H9 (cell line): ENCODE data around the gene FAM193A. TPM values are rescaled to one million over a fixed set of nuclear protein-coding genes. Genes with fewer than 3 reads are reported as not detected.

Source experiments
- DNase-seq: peaks from one replicate; pipeline ENCODE4 v3.0.0-alpha.2; 2017
- H2AFZ ChIP-seq: one replicate; pipeline ENCODE4 v1.6.1; 2013; ENCODE audit warnings: mild to moderate bottlenecking, low read length, control low read depth, moderate library complexity
- H2AK5ac ChIP-seq: 2 replicates; pipeline ENCODE4 v1.6.1; 2013; ENCODE audit warnings: low read length, control low read depth, mixed read lengths; ENCODE audit not compliant: insufficient read length
- H2BK120ac ChIP-seq: one replicate; pipeline ENCODE4 v1.6.1; 2013; ENCODE audit warnings: low read depth, mild to moderate bottlenecking, low read length, control low read depth, inconsistent platforms; ENCODE audit not compliant: poor library complexity, severe bottlenecking
- H2BK12ac ChIP-seq: 2 replicates; pipeline ENCODE4 v1.6.1; 2013; ENCODE audit warnings: low read length, control low read depth, mixed read lengths, low read depth; ENCODE audit not compliant: insufficient read length
- H2BK15ac ChIP-seq: 2 replicates; pipeline ENCODE4 v1.6.1; 2013; ENCODE audit warnings: low read depth, low read length, control low read depth
- H2BK20ac ChIP-seq: one replicate; pipeline ENCODE4 v1.6.1; 2013; ENCODE audit warnings: low read depth, mild to moderate bottlenecking, low read length, control low read depth, inconsistent platforms; ENCODE audit not compliant: poor library complexity, severe bottlenecking
- H2BK5ac ChIP-seq: 2 replicates; pipeline ENCODE4 v1.6.1; 2013; ENCODE audit warnings: low read length, control low read depth, mixed read lengths; ENCODE audit not compliant: insufficient read length
- H3K14ac ChIP-seq: 2 replicates; pipeline ENCODE4 v1.6.1; 2013; ENCODE audit warnings: low read length, control low read depth; ENCODE audit not compliant: insufficient read depth
- H3K18ac ChIP-seq: 2 replicates; pipeline ENCODE4 v1.6.1; 2013; ENCODE audit warnings: low read depth, mild to moderate bottlenecking, mixed read lengths, low read length, control low read depth; ENCODE audit not compliant: insufficient read length
- H3K23ac ChIP-seq: 2 replicates; pipeline ENCODE4 v1.6.1; 2013; ENCODE audit warnings: low read length, control low read depth, mixed read lengths, low read depth; ENCODE audit not compliant: insufficient read length
- H3K23me2 ChIP-seq: 2 replicates; pipeline ENCODE4 v1.6.1; 2013; ENCODE audit warnings: low read depth, mild to moderate bottlenecking, mixed read lengths, low read length, control low read depth; ENCODE audit not compliant: insufficient read length, poor library complexity, severe bottlenecking
- H3K27ac ChIP-seq: 2 replicates; pipeline ENCODE4 v1.5.1; 2013; ENCODE audit warnings: low read length, control low read depth, mixed read lengths, low read depth; ENCODE audit not compliant: insufficient read length
- H3K27me3 ChIP-seq: 2 replicates; pipeline ENCODE4 v1.6.1; 2013; ENCODE audit warnings: low read length, control low read depth, inconsistent platforms; ENCODE audit not compliant: insufficient read depth
- H3K4ac ChIP-seq: 2 replicates; pipeline ENCODE4 v1.6.1; 2013; ENCODE audit warnings: low read depth, mild to moderate bottlenecking, control low read depth, inconsistent platforms, low read length, moderate library complexity
- H3K4me1 ChIP-seq: 2 replicates; pipeline ENCODE4 v1.6.1; 2013; ENCODE audit warnings: low read length, control low read depth, inconsistent platforms; ENCODE audit not compliant: insufficient read depth
- H3K4me2 ChIP-seq: 2 replicates; pipeline ENCODE4 v1.6.1; 2013; ENCODE audit warnings: low read length, control low read depth, mixed read lengths; ENCODE audit not compliant: insufficient read length, insufficient read depth
- H3K56ac ChIP-seq: 2 replicates; pipeline ENCODE4 v1.6.1; 2013; ENCODE audit warnings: low read depth, mild to moderate bottlenecking, mixed read lengths, low read length, control low read depth; ENCODE audit not compliant: insufficient read length
- H3K79me1 ChIP-seq: 2 replicates; pipeline ENCODE4 v1.6.1; 2013; ENCODE audit warnings: low read depth, mild to moderate bottlenecking, moderate library complexity, low read length, control low read depth, inconsistent platforms; ENCODE audit not compliant: insufficient read depth, poor library complexity, severe bottlenecking
- H3K79me2 ChIP-seq: 2 replicates; pipeline ENCODE4 v1.6.1; 2013; ENCODE audit warnings: low read length, control low read depth, inconsistent platforms; ENCODE audit not compliant: insufficient read depth
- H3K9ac ChIP-seq: 2 replicates; pipeline ENCODE4 v1.6.1; 2013; ENCODE audit warnings: low read length, control low read depth, mixed read lengths; ENCODE audit not compliant: insufficient read length; ENCODE audit errors: extremely low read depth
- H3K9me3 ChIP-seq: one replicate; pipeline ENCODE4 v1.6.1; 2013; ENCODE audit warnings: low read depth, low read length, inconsistent platforms; ENCODE audit not compliant: control insufficient read depth
- H3T11ph ChIP-seq: one replicate; pipeline ENCODE4 v1.6.1; 2013; ENCODE audit warnings: mild to moderate bottlenecking, low read length, control low read depth, inconsistent platforms
- H4K20me1 ChIP-seq: one replicate; pipeline ENCODE4 v1.6.1; 2013; ENCODE audit not compliant: control insufficient read depth, insufficient read length, insufficient read depth
- H4K5ac ChIP-seq: 2 replicates; pipeline ENCODE4 v1.6.1; 2013; ENCODE audit warnings: low read depth, mild to moderate bottlenecking, mixed read lengths, low read length, control low read depth; ENCODE audit not compliant: insufficient read length
- H4K8ac ChIP-seq: replicated peaks from 2 replicates; pipeline ENCODE4 v1.6.1; 2013; ENCODE audit warnings: low read length, control low read depth, mixed read lengths, low read depth; ENCODE audit not compliant: insufficient read length
- H4K91ac ChIP-seq: 2 replicates; pipeline ENCODE4 v1.6.1; 2013; ENCODE audit warnings: low read depth, mild to moderate bottlenecking, moderate library complexity, mixed read lengths, low read length, control low read depth; ENCODE audit not compliant: insufficient read length
- H3K27ac Mint-ChIP-seq, 3 experiments: 2 replicates in 2 of 3; 3 replicates in 1 of 3; pipeline ENCODE4 v1.8.0; 2020 to 2021; ENCODE audit warnings: mixed read lengths in 3 of 3, mild to moderate bottlenecking in 1 of 3, moderate library complexity in 1 of 3
- H3K27me3 Mint-ChIP-seq: 2 replicates; pipeline ENCODE4 v1.8.0; 2021; ENCODE audit warnings: low read depth, mild to moderate bottlenecking, moderate library complexity, mixed read lengths
- H3K36me3 Mint-ChIP-seq, 3 experiments: 2 replicates in 2 of 3; 3 replicates in 1 of 3; pipeline ENCODE4 v1.8.0; 2020 to 2021; ENCODE audit warnings: low read depth in 3 of 3, mixed read lengths in 3 of 3; ENCODE audit not compliant: insufficient read depth in 1 of 3
- H3K4me1 Mint-ChIP-seq, 2 experiments: 2 replicates each; pipeline ENCODE4 v1.8.0; 2020; ENCODE audit warnings: mixed read lengths in 2 of 2
- H3K4me3 Mint-ChIP-seq, 2 experiments: 2 replicates in 1 of 2; 3 replicates in 1 of 2; pipeline ENCODE4 v1.8.0; 2020 to 2021; ENCODE audit warnings: mild to moderate bottlenecking in 2 of 2, mixed read lengths in 2 of 2, moderate library complexity in 1 of 2
- H3K9me3 Mint-ChIP-seq, 2 experiments: 2 replicates in 1 of 2; 3 replicates in 1 of 2; pipeline ENCODE4 v1.8.0; 2020; ENCODE audit warnings: mild to moderate bottlenecking in 2 of 2, mixed read lengths in 2 of 2, moderate library complexity in 1 of 2
- CTCF ChIP-seq: fragments of 200-600 bp; sonication (generic); conservative IDR thresholded peaks from 3 replicates; pipeline ENCODE4 v1.8.0; 2021; ENCODE audit warnings: antibody characterized with exemption, mild to moderate bottlenecking
- WGBS: extraction: QIAGEN DNeasy Blood & Tissue Kit; methylation state at CpG from one replicate; pipeline ENCODE4 v1.1.7; 2013; ENCODE audit warnings: missing lambda C conversion rate, low lambda C conversion rate, mixed read lengths; ENCODE audit not compliant: insufficient read length; ENCODE audit errors: extremely low coverage; 5-methylcytosine and 5-hydroxymethylcytosine counted together
- total RNA-seq: library from RNA; stranded (reverse); gene quantifications from 2 replicates; pipeline ENCODE4 v1.2.1, GENCODE V29; 2021

The FAM193A gene
- total RNA-seq, 1 experiment from 2014 or later: 36.9 TPM

DNA sequence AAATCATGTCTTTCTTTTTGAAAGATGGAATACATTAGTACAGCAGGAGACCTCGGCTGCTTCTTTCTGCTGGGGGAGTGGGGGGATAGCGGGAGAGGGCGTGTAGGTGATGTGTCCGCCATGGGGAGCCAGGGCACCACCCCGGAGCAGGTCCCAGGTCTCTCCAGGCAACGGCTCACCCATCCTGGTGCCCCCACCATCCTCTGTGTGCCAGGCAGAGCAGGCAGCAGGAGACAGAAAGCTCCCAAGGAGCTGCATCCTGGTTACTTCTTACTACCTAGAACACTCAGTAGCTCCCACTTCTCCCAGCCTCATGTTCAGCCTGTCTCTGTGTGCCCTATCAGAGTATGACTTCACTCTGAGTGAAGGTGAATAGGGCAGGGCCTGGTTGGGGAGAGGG, 196.1 kb downstream of the FAM193A start:
- Histone ChIP-seq H2BK120ac (no peak overlapping the region), H3K56ac (no peak overlapping the region), H3K23me2 (no peaks in the 10 kb centered on the region), H3K18ac (no peak overlapping the region), H4K8ac (no peak overlapping the region), H2AK5ac (no peak overlapping the region), H3K4me1 (no peaks in the 10 kb centered on the region), H2BK5ac (no peak overlapping the region), H3K4me2 (no peak overlapping the region), H2BK15ac (no peak overlapping the region), H3K9ac (no peak overlapping the region), H3K23ac (no peak overlapping the region), H3K9me3 (no peaks in the 10 kb centered on the region), H2BK20ac (no peak overlapping the region), H4K91ac (no peak overlapping the region), H4K5ac (no peak overlapping the region), H3K14ac (no peak overlapping the region), H3K79me2 (no peaks in the 10 kb centered on the region), H2BK12ac (no peak overlapping the region), H3T11ph (no peak overlapping the region), H3K27ac (no peak overlapping the region), H3K4ac (no peak overlapping the region), H3K27me3 (no peaks in the 10 kb centered on the region), H4K20me1 (no peaks in the 10 kb centered on the region), H3K79me1 (no peaks in the 10 kb centered on the region), H2AFZ (no peak overlapping the region)
- WGBS: no CpG with 5 or more reads among the region's 6 CpGs
- peak overlapping the region in 2 of 3 experiments; percentile 86 to 92; a peak in 5 of 7 replicates for H3K27ac Mint-ChIP-seq
- peaks cover 14 to 47% (median 36%) of the 10 kb centered on the region in 3 experiments; a peak in 6 of 7 replicates for H3K36me3 Mint-ChIP-seq
- no peaks in the 10 kb centered on the region for H3K4me1 Mint-ChIP-seq
- no peak overlapping the region for H3K4me3 Mint-ChIP-seq
- DNase-seq: no peak
- H3K27me3 Mint-ChIP-seq: peaks cover 3% of the 10 kb centered on the region; the same call in 1 of the 2 replicates
- no peak for TF ChIP-seq CTCF
- peaks cover 12 to 13% of the 10 kb centered on the region in 2 experiments for H3K9me3 Mint-ChIP-seq
